HEK293 (cell line): ENCODE measurements around the gene ZNF783.
A peak's percentile ranks its signal among the peaks of the same experiment; 100 is the strongest.

ENCODE experiments used
- CTCF ChIA-PET: fragments of 350-600 bp; formaldehyde crosslinking; extraction: SDS; loops from one replicate; lab custom pipeline; 2021; ENCODE audit warnings: antibody characterized with exemption; lab: Yijun Ruan, JAX
- POLR2A ChIA-PET: fragments of 300-600 bp; formaldehyde crosslinking; extraction: SDS; loops from one replicate; lab custom pipeline; 2020; ENCODE audit warnings: antibody characterized with exemption, inconsistent platforms; lab: Yijun Ruan, JAX
- H3K27ac ChIP-seq: fragments of 200-500 bp; sonication (Bioruptor generic); 2 replicates; pipeline ENCODE4 v1.5.1; 2014; ENCODE audit warnings: low read depth, low read length, control low read depth, inconsistent platforms; ENCODE audit errors: extremely low read depth
- H3K36me3 ChIP-seq, 2 experiments: fragments of 200-500 bp in 1 of 2; sonication (Bioruptor generic) in 1 of 2; 1 replicate in 1 of 2; 2 replicates in 1 of 2; pipeline ENCODE4 v1.5.1; 2014 to 2017; ENCODE audit warnings: inconsistent platforms in 2 of 2, low read length in 2 of 2; ENCODE audit not compliant: control insufficient read depth in 2 of 2, insufficient read depth in 1 of 2
- H3K4me1 ChIP-seq: fragments of 200-500 bp; sonication (Bioruptor generic); 2 replicates; pipeline ENCODE4 v1.5.1; 2014; ENCODE audit warnings: mild to moderate bottlenecking, low read length, inconsistent platforms; ENCODE audit not compliant: control insufficient read depth, insufficient read depth
- H3K4me3 ChIP-seq: 2 replicates; pipeline ENCODE4 v1.5.1; 2011; ENCODE audit warnings: low read depth, mild to moderate bottlenecking, control low read depth, low read length, moderate library complexity
- H3K9me3 ChIP-seq: fragments of 200-500 bp; sonication (Bioruptor generic); 2 replicates; pipeline ENCODE4 v1.5.1; 2014; ENCODE audit warnings: low read depth, low read length, inconsistent platforms; ENCODE audit not compliant: control insufficient read depth, insufficient read depth
- GLI2 ChIP-seq: fragments of 450-650 bp; formaldehyde crosslinking; IDR thresholded peaks from 2 replicates; pipeline ENCODE4; 2017; ENCODE audit warnings: missing biosample characterization, missing genetic modification characterization, low read depth, borderline replicate concordance
- SCRT1 ChIP-seq: fragments of 450-650 bp; formaldehyde crosslinking; IDR thresholded peaks from 2 replicates; pipeline ENCODE4 v1.5.1; 2016; ENCODE audit warnings: missing biosample characterization, missing genetic modification characterization, borderline replicate concordance
- WT1 ChIP-seq: fragments of 450-650 bp; formaldehyde crosslinking; IDR thresholded peaks from 2 replicates; pipeline ENCODE4 v1.5.1; 2016; ENCODE audit warnings: missing biosample characterization, missing genetic modification characterization
- ZBTB17 ChIP-seq: fragments of 450-650 bp; formaldehyde crosslinking; IDR thresholded peaks from 2 replicates; pipeline ENCODE4 v1.5.1; 2016; ENCODE audit warnings: missing biosample characterization, missing genetic modification characterization
- ZEB2 ChIP-seq: fragments of 450-650 bp; formaldehyde crosslinking; IDR thresholded peaks from 2 replicates; pipeline ENCODE4 v1.5.1; 2016; ENCODE audit warnings: missing biosample characterization, missing genetic modification characterization
- ZNF211 ChIP-seq: fragments of 450-650 bp; formaldehyde crosslinking; IDR thresholded peaks from 2 replicates; pipeline ENCODE4 v1.5.1; 2016; ENCODE audit warnings: low read depth, missing biosample characterization, missing genetic modification characterization
- ZNF221 ChIP-seq: fragments of 450-650 bp; formaldehyde crosslinking; IDR thresholded peaks from 2 replicates; pipeline ENCODE4 v1.5.1; 2017; ENCODE audit warnings: missing biosample characterization, missing genetic modification characterization, borderline replicate concordance
- ZNF311 ChIP-seq: fragments of 450-650 bp; formaldehyde crosslinking; IDR thresholded peaks from 2 replicates; pipeline ENCODE4 v1.5.1; 2017; ENCODE audit warnings: missing biosample characterization, missing genetic modification characterization, borderline replicate concordance
- ZNF488 ChIP-seq: fragments of 450-650 bp; formaldehyde crosslinking; IDR thresholded peaks from 2 replicates; pipeline ENCODE4 v1.5.1; 2016; ENCODE audit warnings: missing biosample characterization, missing genetic modification characterization
- ZNF501 ChIP-seq: fragments of 450-650 bp; formaldehyde crosslinking; IDR thresholded peaks from 2 replicates; pipeline ENCODE4 v1.5.1; 2016; ENCODE audit warnings: missing biosample characterization, missing genetic modification characterization
- ZNF600 ChIP-seq: fragments of 450-650 bp; formaldehyde crosslinking; IDR thresholded peaks from 2 replicates; pipeline ENCODE4 v1.5.1; 2016; ENCODE audit warnings: missing biosample characterization, missing genetic modification characterization
- ZNF621 ChIP-seq: fragments of 450-650 bp; formaldehyde crosslinking; IDR thresholded peaks from 2 replicates; pipeline ENCODE4 v1.5.1; 2017; ENCODE audit warnings: missing biosample characterization, missing genetic modification characterization
- ZNF654 ChIP-seq: fragments of 450-650 bp; formaldehyde crosslinking; IDR thresholded peaks from 2 replicates; pipeline ENCODE4 v1.5.1; 2016; ENCODE audit warnings: low read depth, missing biosample characterization, missing genetic modification characterization
- ZNF692 ChIP-seq: fragments of 450-650 bp; formaldehyde crosslinking; IDR thresholded peaks from 2 replicates; pipeline ENCODE4 v1.5.1; 2016; ENCODE audit warnings: missing biosample characterization, missing genetic modification characterization
- ZNF707 ChIP-seq: fragments of 450-650 bp; formaldehyde crosslinking; IDR thresholded peaks from 2 replicates; pipeline ENCODE4 v1.5.1; 2016; ENCODE audit warnings: missing biosample characterization, missing genetic modification characterization
- ZNF843 ChIP-seq: fragments of 450-650 bp; formaldehyde crosslinking; IDR thresholded peaks from 2 replicates; pipeline ENCODE4 v1.5.1; 2016; ENCODE audit warnings: missing biosample characterization, missing genetic modification characterization
- TF ChIP-seq, protein P1 (sequence below): fragments of 450-650 bp; formaldehyde crosslinking; IDR thresholded peaks from 2 replicates; pipeline ENCODE4 v1.5.1; 2017; ENCODE audit warnings: missing biosample characterization, missing genetic modification characterization
- TF ChIP-seq, protein P2 (sequence below): fragments of 450-650 bp; formaldehyde crosslinking; IDR thresholded peaks from 2 replicates; pipeline ENCODE4 v1.5.1; 2016; ENCODE audit warnings: missing biosample characterization, missing genetic modification characterization, low read depth
- TF ChIP-seq, protein P3 (sequence below): fragments of 450-650 bp; formaldehyde crosslinking; IDR thresholded peaks from 2 replicates; pipeline ENCODE4 v1.5.1; 2016; ENCODE audit warnings: missing biosample characterization, missing genetic modification characterization
- TF ChIP-seq, protein P4 (sequence below): fragments of 450-650 bp; formaldehyde crosslinking; IDR thresholded peaks from 2 replicates; pipeline ENCODE4 v1.5.1; 2017; ENCODE audit warnings: missing biosample characterization, missing genetic modification characterization
- TF ChIP-seq, protein P5 (sequence below): fragments of 450-650 bp; formaldehyde crosslinking; IDR thresholded peaks from 2 replicates; pipeline ENCODE4 v1.5.1; 2016; ENCODE audit warnings: missing biosample characterization, missing genetic modification characterization

The ZNF783 gene

GRCh38 chr7:149241696-149242095, 20.3 kb upstream of the ZNF783 start:
- TF ChIP-seq ZNF488 (tag by site-specific recombination): no peak
- TF ChIP-seq ZNF707 (tag by site-specific recombination): no peak
- no peak for TF ChIP-seq ZEB2 (tag by site-specific recombination)
- no peak for TF ChIP-seq GLI2 (tag by site-specific recombination)
- TF ChIP-seq ZNF600 (tag by site-specific recombination): no peak
- TF ChIP-seq ZNF654 (tag by site-specific recombination): no peak
- TF ChIP-seq ZNF692: no peak
- no peak for TF ChIP-seq ZNF221 (tag by site-specific recombination)
- TF ChIP-seq, protein P1, sequence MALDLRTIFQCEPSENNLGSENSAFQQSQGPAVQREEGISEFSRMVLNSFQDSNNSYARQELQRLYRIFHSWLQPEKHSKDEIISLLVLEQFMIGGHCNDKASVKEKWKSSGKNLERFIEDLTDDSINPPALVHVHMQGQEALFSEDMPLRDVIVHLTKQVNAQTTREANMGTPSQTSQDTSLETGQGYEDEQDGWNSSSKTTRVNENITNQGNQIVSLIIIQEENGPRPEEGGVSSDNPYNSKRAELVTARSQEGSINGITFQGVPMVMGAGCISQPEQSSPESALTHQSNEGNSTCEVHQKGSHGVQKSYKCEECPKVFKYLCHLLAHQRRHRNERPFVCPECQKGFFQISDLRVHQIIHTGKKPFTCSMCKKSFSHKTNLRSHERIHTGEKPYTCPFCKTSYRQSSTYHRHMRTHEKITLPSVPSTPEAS: no peak

GRCh38 chr7:149245244-149245643, 16.8 kb upstream of the ZNF783 start:
- CTCF ChIA-PET: no interaction called here

More at GRCh38 chr7:149241696-149242095, 20.3 kb upstream of the ZNF783 start:
- H3K4me1 ChIP-seq: 0 out of 2 replicates have a peak, but pooled peaks cover 2% of the 10 kb centered on the region
- CTCF ChIA-PET: interaction anchor here (0.9 to 1.2 kb wide), 2 partner anchors 8 to 10 kb away, joined by 3 to 4 read pairs; no protein-coding TSS in a partner anchor
- H3K9me3 ChIP-seq: no peaks in the 10 kb centered on the region
- H3K4me3 ChIP-seq: no peak overlapping the region
- H3K27ac ChIP-seq: no peak overlapping the region
- POLR2A ChIA-PET: no interaction called here
- H3K36me3 ChIP-seq: peaks cover 0 to 10% of the 10 kb centered on the region in 2 experiments; a peak in 1 of 3 replicates

More at GRCh38 chr7:149245244-149245643, 16.8 kb upstream of the ZNF783 start:
- no peak overlapping the region for H3K4me3 ChIP-seq
- TF ChIP-seq, protein P2, sequence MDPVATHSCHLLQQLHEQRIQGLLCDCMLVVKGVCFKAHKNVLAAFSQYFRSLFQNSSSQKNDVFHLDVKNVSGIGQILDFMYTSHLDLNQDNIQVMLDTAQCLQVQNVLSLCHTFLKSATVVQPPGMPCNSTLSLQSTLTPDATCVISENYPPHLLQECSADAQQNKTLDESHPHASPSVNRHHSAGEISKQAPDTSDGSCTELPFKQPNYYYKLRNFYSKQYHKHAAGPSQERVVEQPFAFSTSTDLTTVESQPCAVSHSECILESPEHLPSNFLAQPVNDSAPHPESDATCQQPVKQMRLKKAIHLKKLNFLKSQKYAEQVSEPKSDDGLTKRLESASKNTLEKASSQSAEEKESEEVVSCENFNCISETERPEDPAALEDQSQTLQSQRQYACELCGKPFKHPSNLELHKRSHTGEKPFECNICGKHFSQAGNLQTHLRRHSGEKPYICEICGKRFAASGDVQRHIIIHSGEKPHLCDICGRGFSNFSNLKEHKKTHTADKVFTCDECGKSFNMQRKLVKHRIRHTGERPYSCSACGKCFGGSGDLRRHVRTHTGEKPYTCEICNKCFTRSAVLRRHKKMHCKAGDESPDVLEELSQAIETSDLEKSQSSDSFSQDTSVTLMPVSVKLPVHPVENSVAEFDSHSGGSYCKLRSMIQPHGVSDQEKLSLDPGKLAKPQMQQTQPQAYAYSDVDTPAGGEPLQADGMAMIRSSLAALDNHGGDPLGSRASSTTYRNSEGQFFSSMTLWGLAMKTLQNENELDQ (tag by site-specific recombination): no peak
- TF ChIP-seq ZNF211 (tag by site-specific recombination) (no peak), SCRT1 (tag by site-specific recombination) (no peak), ZNF843 (no peak), ZNF621 (tag by site-specific recombination) (no peak), ZNF501 (tag by site-specific recombination) (no peak), ZNF311 (tag by site-specific recombination) (no peak), ZBTB17 (tag by site-specific recombination) (0 out of 2 replicates have a peak, but pooled peaks have one; percentile 32), WT1 (no peak)
- TF ChIP-seq, protein P3, sequence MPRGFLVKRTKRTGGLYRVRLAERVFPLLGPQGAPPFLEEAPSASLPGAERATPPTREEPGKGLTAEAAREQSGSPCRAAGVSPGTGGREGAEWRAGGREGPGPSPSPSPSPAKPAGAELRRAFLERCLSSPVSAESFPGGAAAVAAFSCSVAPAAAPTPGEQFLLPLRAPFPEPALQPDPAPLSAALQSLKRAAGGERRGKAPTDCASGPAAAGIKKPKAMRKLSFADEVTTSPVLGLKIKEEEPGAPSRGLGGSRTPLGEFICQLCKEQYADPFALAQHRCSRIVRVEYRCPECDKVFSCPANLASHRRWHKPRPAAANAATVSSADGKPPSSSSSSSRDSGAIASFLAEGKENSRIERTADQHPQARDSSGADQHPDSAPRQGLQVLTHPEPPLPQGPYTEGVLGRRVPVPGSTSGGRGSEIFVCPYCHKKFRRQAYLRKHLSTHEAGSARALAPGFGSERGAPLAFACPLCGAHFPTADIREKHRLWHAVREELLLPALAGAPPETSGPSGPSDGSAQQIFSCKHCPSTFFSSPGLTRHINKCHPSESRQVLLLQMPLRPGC (tag by site-specific recombination): no peak
- TF ChIP-seq, protein P4, sequence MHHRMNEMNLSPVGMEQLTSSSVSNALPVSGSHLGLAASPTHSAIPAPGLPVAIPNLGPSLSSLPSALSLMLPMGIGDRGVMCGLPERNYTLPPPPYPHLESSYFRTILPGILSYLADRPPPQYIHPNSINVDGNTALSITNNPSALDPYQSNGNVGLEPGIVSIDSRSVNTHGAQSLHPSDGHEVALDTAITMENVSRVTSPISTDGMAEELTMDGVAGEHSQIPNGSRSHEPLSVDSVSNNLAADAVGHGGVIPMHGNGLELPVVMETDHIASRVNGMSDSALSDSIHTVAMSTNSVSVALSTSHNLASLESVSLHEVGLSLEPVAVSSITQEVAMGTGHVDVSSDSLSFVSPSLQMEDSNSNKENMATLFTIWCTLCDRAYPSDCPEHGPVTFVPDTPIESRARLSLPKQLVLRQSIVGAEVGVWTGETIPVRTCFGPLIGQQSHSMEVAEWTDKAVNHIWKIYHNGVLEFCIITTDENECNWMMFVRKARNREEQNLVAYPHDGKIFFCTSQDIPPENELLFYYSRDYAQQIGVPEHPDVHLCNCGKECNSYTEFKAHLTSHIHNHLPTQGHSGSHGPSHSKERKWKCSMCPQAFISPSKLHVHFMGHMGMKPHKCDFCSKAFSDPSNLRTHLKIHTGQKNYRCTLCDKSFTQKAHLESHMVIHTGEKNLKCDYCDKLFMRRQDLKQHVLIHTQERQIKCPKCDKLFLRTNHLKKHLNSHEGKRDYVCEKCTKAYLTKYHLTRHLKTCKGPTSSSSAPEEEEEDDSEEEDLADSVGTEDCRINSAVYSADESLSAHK: no peak
- TF ChIP-seq, protein P5, sequence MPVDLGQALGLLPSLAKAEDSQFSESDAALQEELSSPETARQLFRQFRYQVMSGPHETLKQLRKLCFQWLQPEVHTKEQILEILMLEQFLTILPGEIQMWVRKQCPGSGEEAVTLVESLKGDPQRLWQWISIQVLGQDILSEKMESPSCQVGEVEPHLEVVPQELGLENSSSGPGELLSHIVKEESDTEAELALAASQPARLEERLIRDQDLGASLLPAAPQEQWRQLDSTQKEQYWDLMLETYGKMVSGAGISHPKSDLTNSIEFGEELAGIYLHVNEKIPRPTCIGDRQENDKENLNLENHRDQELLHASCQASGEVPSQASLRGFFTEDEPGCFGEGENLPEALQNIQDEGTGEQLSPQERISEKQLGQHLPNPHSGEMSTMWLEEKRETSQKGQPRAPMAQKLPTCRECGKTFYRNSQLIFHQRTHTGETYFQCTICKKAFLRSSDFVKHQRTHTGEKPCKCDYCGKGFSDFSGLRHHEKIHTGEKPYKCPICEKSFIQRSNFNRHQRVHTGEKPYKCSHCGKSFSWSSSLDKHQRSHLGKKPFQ (tag by site-specific recombination): 0 out of 2 replicates have a peak, but pooled peaks have one; percentile 18
- peaks cover 0 to 21% of the 10 kb centered on the region in 2 experiments; a peak in 1 of 3 replicates for H3K36me3 ChIP-seq
- H3K27ac ChIP-seq: no peak overlapping the region
- H3K4me1 ChIP-seq: 0 out of 2 replicates have a peak, but pooled peaks cover 2% of the 10 kb centered on the region
- H3K9me3 ChIP-seq: no peaks in the 10 kb centered on the region
- POLR2A ChIA-PET: no interaction called here
